Subcutaneous abdominal adipose tissue (tissue), 5 donors: ENCODE measurements around the gene ATOH1.

Experiments used
- H3K27ac ChIP-seq: one replicate; pipeline ENCODE4 v1.7.0; 2013; ENCODE audit warnings: low read depth, mild to moderate bottlenecking, inconsistent platforms, low read length, moderate library complexity
- H3K27me3 ChIP-seq, 5 donors: one replicate each; pipeline ENCODE4 v1.7.0; 2013; ENCODE audit warnings: low read length in 5 of 5, inconsistent platforms in 1 of 5; ENCODE audit not compliant: control insufficient read depth in 5 of 5, insufficient read depth in 4 of 5
- H3K36me3 ChIP-seq, 5 donors: one replicate each; pipeline ENCODE4 v1.7.0; 2013; ENCODE audit warnings: low read length in 5 of 5; ENCODE audit not compliant: control insufficient read depth in 5 of 5, insufficient read depth in 5 of 5
- H3K4me1 ChIP-seq, 5 donors: one replicate each; pipeline ENCODE4 v1.7.0; 2013; ENCODE audit warnings: low read length in 5 of 5, mild to moderate bottlenecking in 3 of 5, moderate library complexity in 1 of 5; ENCODE audit not compliant: control insufficient read depth in 5 of 5, insufficient read depth in 5 of 5
- H3K4me3 ChIP-seq, 5 donors: one replicate each; pipeline ENCODE4 v1.7.0; 2013; ENCODE audit warnings: low read length in 5 of 5, low read depth in 1 of 5
- H3K9ac ChIP-seq, 5 donors: one replicate each; pipeline ENCODE4 v1.7.0; 2013; ENCODE audit warnings: low read length in 5 of 5, mild to moderate bottlenecking in 4 of 5, moderate library complexity in 3 of 5
- H3K9me3 ChIP-seq, 5 donors: one replicate each; pipeline ENCODE4 v1.7.0; 2013; ENCODE audit warnings: low read length in 5 of 5; ENCODE audit not compliant: control insufficient read depth in 5 of 5
- donor health status: healthy.
- donor health status: healthy.
- donor health status: healthy.
- donor health status: healthy.
- donor health status: healthy.

ATOH1 gene

DNA sequence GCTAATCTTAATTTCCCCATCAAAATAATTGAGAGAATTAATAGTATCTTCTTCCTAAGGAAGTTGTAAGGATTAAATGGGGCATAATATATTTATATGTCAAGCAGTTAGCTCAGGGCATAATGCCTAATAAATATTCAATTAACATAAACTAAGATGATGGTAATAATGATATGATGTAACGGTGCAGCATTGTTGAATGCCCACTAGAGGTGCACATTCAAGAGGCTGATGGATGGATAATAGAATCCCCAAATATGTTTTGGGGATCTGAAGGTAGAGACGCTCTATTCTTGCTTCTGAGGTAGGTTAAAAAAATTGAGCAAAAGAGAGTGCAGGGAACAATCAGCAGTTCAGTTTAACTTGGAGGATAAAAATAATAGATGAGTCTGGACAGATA lies 37.1 kb downstream of the ATOH1 start:
- no peaks in the 10 kb centered on the region for H3K4me1 ChIP-seq
- no peak overlapping the region for H3K4me3 ChIP-seq
- H3K9ac ChIP-seq: no peak overlapping the region
- no peaks in the 10 kb centered on the region for H3K9me3 ChIP-seq
- no peaks in the 10 kb centered on the region for H3K36me3 ChIP-seq
- no peaks in the 10 kb centered on the region for H3K27me3 ChIP-seq
- no peak overlapping the region for H3K27ac ChIP-seq

DNA sequence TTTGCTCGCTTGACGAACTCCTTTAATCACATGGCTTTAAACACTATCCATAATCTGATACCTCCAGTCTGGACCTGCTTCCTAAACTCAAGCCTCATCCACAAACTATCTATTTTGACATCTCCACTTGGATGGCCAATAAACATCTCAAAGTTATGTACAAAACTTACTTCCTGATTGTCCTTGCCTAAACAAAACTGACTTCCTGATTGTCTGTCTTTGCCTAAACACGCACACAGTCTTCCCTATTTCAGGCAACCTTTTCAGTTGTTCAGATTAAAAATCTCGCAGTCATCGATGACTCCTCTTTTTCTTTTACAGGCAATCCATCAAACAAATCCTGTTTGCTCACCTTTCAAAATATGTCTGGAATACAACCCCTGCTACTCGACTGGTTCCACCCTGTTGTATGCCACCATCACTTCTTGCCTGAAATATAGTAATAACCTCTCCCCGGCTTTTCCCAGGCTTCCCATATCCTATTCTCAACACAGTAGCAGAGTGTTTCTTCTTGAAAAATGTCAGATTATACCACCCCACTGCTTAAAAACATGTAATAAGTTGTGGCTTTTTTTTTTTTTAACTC lies 39.0 kb downstream of the ATOH1 start:
- Histone ChIP-seq H3K4me1 (no peaks in the 10 kb centered on the region), H3K9me3 (no peaks in the 10 kb centered on the region), H3K27ac (no peak overlapping the region), H3K27me3 (no peaks in the 10 kb centered on the region), H3K9ac (no peak overlapping the region), H3K36me3 (no peaks in the 10 kb centered on the region), H3K4me3 (no peak overlapping the region)

DNA sequence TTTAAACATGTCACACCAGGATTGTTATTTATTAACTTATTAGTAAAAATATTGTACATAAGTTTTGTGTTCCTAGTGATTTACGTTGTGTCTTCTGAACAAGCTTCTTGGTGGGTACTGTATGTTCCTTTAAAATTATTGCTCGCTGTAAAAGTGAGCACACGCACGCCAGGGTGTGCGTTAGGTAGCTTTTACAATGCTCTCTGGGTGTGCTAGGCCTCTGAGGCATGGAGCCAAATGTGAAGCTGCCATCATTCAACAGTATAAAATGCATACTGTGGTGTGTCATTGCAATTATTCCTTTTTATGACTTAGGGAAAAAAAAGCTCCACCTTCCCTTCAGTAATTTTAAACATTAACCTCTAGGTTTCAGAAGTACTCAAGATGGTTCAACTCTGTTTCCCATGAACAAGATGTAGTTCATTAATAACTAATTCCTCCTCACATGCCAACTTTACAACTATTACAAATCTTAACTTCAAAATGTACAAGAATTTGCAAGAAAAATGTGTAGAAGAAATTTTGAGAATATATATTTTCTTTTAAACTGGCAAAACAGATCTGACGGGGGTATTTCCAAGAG lies 42.4 kb downstream of the ATOH1 start:
- Histone ChIP-seq H3K27me3 (no peaks in the 10 kb centered on the region), H3K4me3 (no peak overlapping the region)

DNA sequence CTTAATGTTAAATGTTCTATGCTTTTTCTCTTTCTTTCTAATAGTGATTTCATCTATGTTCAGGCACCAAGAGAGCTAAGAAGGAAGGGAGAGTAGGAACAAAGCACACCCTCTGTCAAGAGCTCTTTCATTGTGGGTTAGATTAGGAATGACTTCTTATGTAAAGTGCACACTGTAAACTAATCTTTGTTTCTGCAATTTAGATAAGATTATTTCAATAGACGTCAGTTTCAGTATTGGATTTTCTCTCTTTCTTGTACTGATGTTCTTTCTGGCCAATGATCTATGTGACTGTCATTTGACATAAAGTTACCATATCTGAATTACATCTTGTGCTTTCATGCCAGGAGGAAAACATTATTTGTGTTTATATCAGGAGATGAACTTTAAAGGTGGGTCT lies 48.2 kb downstream of the ATOH1 start:
- no peak overlapping the region for H3K4me3 ChIP-seq
- no peaks in the 10 kb centered on the region for H3K27me3 ChIP-seq
- no peaks in the 10 kb centered on the region for H3K36me3 ChIP-seq
- no peak overlapping the region for H3K9ac ChIP-seq
- H3K4me1 ChIP-seq: no peaks in the 10 kb centered on the region
- H3K27ac ChIP-seq: no peak overlapping the region
- H3K9me3 ChIP-seq: no peaks in the 10 kb centered on the region

More for the DNA sequence above, 42.4 kb downstream of the ATOH1 start:
- Histone ChIP-seq H3K36me3 (no peaks in the 10 kb centered on the region), H3K27ac (no peak overlapping the region), H3K9me3 (no peaks in the 10 kb centered on the region), H3K4me1 (no peaks in the 10 kb centered on the region), H3K9ac (no peak overlapping the region)

GRCh38 chr4:93878566-93878965 lies 50.0 kb downstream of the ATOH1 start:
- H3K9me3 ChIP-seq: no peaks in the 10 kb centered on the region
- H3K4me1 ChIP-seq: no peaks in the 10 kb centered on the region
- no peak overlapping the region for H3K9ac ChIP-seq
- H3K27ac ChIP-seq: no peak overlapping the region
- H3K36me3 ChIP-seq: no peaks in the 10 kb centered on the region
- no peaks in the 10 kb centered on the region for H3K27me3 ChIP-seq
- H3K4me3 ChIP-seq: no peak overlapping the region

DNA sequence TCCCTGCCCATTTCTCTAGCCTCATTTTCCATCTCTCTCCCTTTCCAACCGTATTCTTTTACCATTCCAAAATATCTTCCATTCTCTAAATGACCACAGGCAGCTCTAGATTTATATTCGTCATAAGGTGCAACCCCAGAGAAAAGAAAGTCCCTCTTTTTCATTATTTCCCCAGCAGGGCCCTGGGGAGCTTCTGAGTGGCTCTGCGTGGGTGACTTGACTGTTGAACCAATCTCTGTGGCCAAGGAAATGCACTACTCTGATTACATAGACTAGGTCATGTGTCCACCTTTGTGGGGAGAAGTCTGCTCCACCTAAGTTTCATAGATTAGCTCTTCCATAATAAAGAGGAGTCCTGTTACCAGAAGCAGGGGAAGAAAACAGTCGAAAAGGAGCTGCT lies 51.4 kb downstream of the ATOH1 start:
- Histone ChIP-seq H3K27me3 (no peaks in the 10 kb centered on the region), H3K36me3 (no peaks in the 10 kb centered on the region), H3K4me1 (no peaks in the 10 kb centered on the region), H3K9me3 (no peaks in the 10 kb centered on the region), H3K9ac (no peak overlapping the region), H3K4me3 (no peak overlapping the region), H3K27ac (no peak overlapping the region)
